HG03521 (cell line): Measurements from ENCODE around the gene METTL16.

ENCODE experiments used
- ATAC-seq: cut with Tn5 transposase; IDR thresholded peaks from one replicate; pipeline ENCODE4 v1.9.1; 2021; ENCODE audit warnings: mild to moderate bottlenecking, moderate library complexity; ENCODE audit not compliant: unreplicated experiment

Gene METTL16

DNA sequence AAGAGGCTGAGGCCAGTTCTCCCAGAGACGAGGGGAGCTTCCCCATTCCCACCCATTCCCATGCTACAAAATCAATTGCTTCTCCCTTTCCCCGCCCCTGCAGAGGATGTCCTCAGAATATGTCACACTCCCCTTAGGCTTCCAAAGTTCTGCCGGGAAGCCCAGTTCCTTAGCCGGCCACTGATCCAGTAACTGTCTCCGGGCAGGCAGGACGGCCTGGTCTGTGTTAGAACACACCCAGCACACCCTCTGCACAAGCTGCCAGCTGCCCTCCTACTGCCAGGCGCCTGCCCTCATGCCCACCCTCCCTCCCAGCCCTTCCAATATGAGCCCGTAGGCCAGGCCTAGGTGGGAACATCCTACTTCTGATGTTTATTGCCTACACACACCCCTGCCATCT is 143.3 kb downstream of the METTL16 start:
- ATAC-seq, result no peak

- ATAC-seq, result no peak
Measured at GRCh38 chr17:2366747-2367494, 144.8 kb downstream of the METTL16 start.
